Thyroid gland (tissue), 4 donors: ENCODE data around the gene HLA-A.

Experiments
- CTCF ChIP-seq, 6 experiments: fragments of 200-600 bp in 3 of 6; fragments of 450-650 bp in 3 of 6; sonication (generic) in 3 of 6; IDR thresholded peaks; one replicate each; pipeline ENCODE4 v1.5.1; 2016 to 2019; ENCODE audit warnings: antibody characterized with exemption in 6 of 6, mild to moderate bottlenecking in 2 of 6, inconsistent platforms in 1 of 6, moderate library complexity in 1 of 6
- POLR2A ChIP-seq, 2 donors: fragments of 450-650 bp; IDR thresholded peaks; one replicate each; pipeline ENCODE4 v1.6.1; 2017; ENCODE audit warnings: antibody characterized with exemption in 2 of 2, mild to moderate bottlenecking in 2 of 2, moderate library complexity in 1 of 2

- TF ChIP-seq CTCF (IDR thresholded peaks at IDR 0.05) (no peak), POLR2A (IDR thresholded peaks at IDR 0.05) (no peak)
Measured at GRCh38 chr6:29982097-29982496, 39.8 kb downstream of the HLA-A start.
